ENCODE measurements around the gene SNRNP70. TPM values are rescaled to one million over a fixed set of nuclear protein-coding genes. Genes with fewer than 3 reads are reported as not detected.
A peak's percentile ranks its signal among the peaks of the same experiment; 100 is the strongest.

Gene SNRNP70
- total and polyA plus RNA-seq, 2 of the 13 experiments (the other 11 are each of a cell fraction or from before 2014, with no cell fraction given) = 150 to 210 TPM

GRCh38 chr19:49125025-49125731 is 39.9 kb downstream of the SNRNP70 start (continued):
- TF ChIP-seq MEIS2 (CRISPR knock-in tag; IDR thresholded peaks at IDR 0.05) = no peak
- peak in 1 of 2 experiments; percentile 64; a peak in 2 of 4 replicates for TF ChIP-seq POLR2A (IDR thresholded peaks at IDR 0.05; ENCODE audit: insufficient read depth in 1 of 2, low read depth in 2 of 2, low read length in 2 of 2)
- TF ChIP-seq ZKSCAN1 (IDR thresholded peaks at IDR 0.05; ENCODE audit: low read length) = 0 out of 2 replicates have a peak, but pooled peaks have one; percentile 45
- peak; percentile 44; the same call in 1 of the 2 replicates for TF ChIP-seq GABPA (IDR thresholded peaks at IDR 0.05; ENCODE audit: low read depth, low read length)
- TF ChIP-seq GABPA (CRISPR knock-in tag; IDR thresholded peaks at IDR 0.05; ENCODE audit: low read depth) = peak; percentile 70
- TF ChIP-seq IKZF5 (CRISPR knock-in tag; IDR thresholded peaks at IDR 0.05) = peak; percentile 52; the same call in 1 of the 2 replicates
- peak; percentile 70; the same call in 1 of the 2 replicates for TF ChIP-seq ZBED4 (CRISPR knock-in tag; IDR thresholded peaks at IDR 0.05; ENCODE audit: borderline replicate concordance)
- peak; percentile 56 for TF ChIP-seq HDAC2 (CRISPR knock-in tag; IDR thresholded peaks at IDR 0.05)
- TF ChIP-seq ZNF546 (CRISPR knock-in tag; conservative IDR thresholded peaks at IDR 0.05) = no peak
- no peak for TF ChIP-seq CBFB (CRISPR knock-in tag; IDR thresholded peaks at IDR 0.05)
- no peak for TF ChIP-seq ATRX (CRISPR knock-in tag; IDR thresholded peaks at IDR 0.05; ENCODE audit: borderline replicate concordance)
- TF ChIP-seq PITX1 (CRISPR knock-in tag; IDR thresholded peaks at IDR 0.05) = peak; percentile 69
- TF ChIP-seq HIVEP1 (CRISPR knock-in tag; IDR thresholded peaks at IDR 0.05) = peak; percentile 21; the same call in 1 of the 2 replicates
- peak; percentile 69 for TF ChIP-seq PHF21A (CRISPR knock-in tag; IDR thresholded peaks at IDR 0.05)
- TF ChIP-seq SPEN (CRISPR knock-in tag; IDR thresholded peaks at IDR 0.05; ENCODE audit: low read depth) = peak; percentile 63
- peak; percentile 30; the same call in 1 of the 2 replicates for TF ChIP-seq ZNF574 (CRISPR knock-in tag; IDR thresholded peaks at IDR 0.05)
- TF ChIP-seq TFDP2 (CRISPR knock-in tag; IDR thresholded peaks at IDR 0.05) = peak; percentile 78
- no peak for TF ChIP-seq ZNF883 (CRISPR knock-in tag; IDR thresholded peaks at IDR 0.05; ENCODE audit: not compliant biosample characterization)
- TF ChIP-seq ZNF451 (CRISPR knock-in tag; IDR thresholded peaks at IDR 0.05) = 0 out of 2 replicates have a peak, but pooled peaks have one; percentile 30
- TF ChIP-seq ZMAT3 (CRISPR knock-in tag; conservative IDR thresholded peaks at IDR 0.05) = peak; percentile 67; the same call in 1 of the 2 replicates
- TF ChIP-seq NRL (CRISPR knock-in tag; IDR thresholded peaks at IDR 0.05; ENCODE audit: borderline replicate concordance) = 0 out of 2 replicates have a peak, but pooled peaks have one; percentile 11
- TF ChIP-seq SIN3A (IDR thresholded peaks at IDR 0.05; ENCODE audit: borderline replicate concordance, low read depth, low read length) = 0 out of 2 replicates have a peak, but pooled peaks have one; percentile 61
